Tibial nerve (tissue), 3 donors: Measurements from ENCODE around the gene PNKP.

Experiments
- CTCF ChIP-seq, 5 experiments: fragments of 200-600 bp in 3 of 5; fragments of 450-650 bp in 2 of 5; sonication (generic) in 3 of 5; IDR thresholded peaks; one replicate each; pipeline ENCODE4 v1.5.1; 2016 to 2019; ENCODE audit warnings: antibody characterized with exemption in 5 of 5, mild to moderate bottlenecking in 3 of 5, moderate library complexity in 2 of 5
- POLR2A ChIP-seq, 2 donors: fragments of 450-650 bp; IDR thresholded peaks; one replicate each; pipeline ENCODE4 v1.6.1; 2017; ENCODE audit warnings: antibody characterized with exemption in 2 of 2, mild to moderate bottlenecking in 2 of 2, moderate library complexity in 2 of 2

GRCh38 chr19:49879243-49879963 lies 12.0 kb upstream of the PNKP start:
- TF ChIP-seq POLR2A (IDR thresholded peaks at IDR 0.05): no peak
- TF ChIP-seq CTCF (IDR thresholded peaks at IDR 0.05): no peak
